GM13976 (cell line): Measurements from ENCODE around the gene CMKLR1.

Experiments used
- DNase-seq: peaks from one replicate; pipeline ENCODE4 v3.0.0; 2012; ENCODE audit warnings: low spot score
- CTCF ChIP-seq: IDR thresholded peaks from 2 replicates; pipeline ENCODE4 v1.5.1; 2012; ENCODE audit warnings: borderline replicate concordance, mild to moderate bottlenecking; ENCODE audit not compliant: insufficient read depth; ENCODE audit errors: extremely low read depth, missing control alignments, control extremely low read depth
- in situ Hi-C: fragments of 300-500 bp; cut with MboI; formaldehyde crosslinking; loops from one replicate; pipeline ENCODE4 v1.12.0; 2022; ENCODE audit warnings: low sequenced_read_pairs, mixed read lengths, inconsistent platforms; ENCODE audit not compliant: unreplicated experiment

The CMKLR1 gene

DNA sequence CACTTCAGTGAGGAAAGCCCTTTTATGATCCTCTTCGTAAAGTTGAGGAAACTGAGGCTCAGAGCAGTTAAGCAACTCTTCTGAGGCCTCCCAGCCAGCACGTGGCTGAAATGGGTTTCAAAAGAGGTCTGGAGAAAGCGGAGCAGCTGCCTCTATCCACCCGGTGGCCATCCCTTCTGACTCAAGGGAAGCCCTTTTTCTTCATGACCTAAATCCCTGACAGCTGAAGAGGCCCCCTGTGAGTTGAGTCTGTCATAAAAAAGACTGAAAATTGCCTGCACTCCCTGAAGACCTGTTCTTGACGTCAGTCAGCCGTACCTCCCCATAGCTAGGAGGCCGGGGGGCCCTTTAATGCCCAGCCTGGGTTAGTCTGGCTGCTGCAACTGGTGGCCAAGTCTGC, 10.7 kb downstream of the CMKLR1 start:
- DNase-seq = no peak
- in situ Hi-C loops = no loop called here
- no peak for TF ChIP-seq CTCF

DNA sequence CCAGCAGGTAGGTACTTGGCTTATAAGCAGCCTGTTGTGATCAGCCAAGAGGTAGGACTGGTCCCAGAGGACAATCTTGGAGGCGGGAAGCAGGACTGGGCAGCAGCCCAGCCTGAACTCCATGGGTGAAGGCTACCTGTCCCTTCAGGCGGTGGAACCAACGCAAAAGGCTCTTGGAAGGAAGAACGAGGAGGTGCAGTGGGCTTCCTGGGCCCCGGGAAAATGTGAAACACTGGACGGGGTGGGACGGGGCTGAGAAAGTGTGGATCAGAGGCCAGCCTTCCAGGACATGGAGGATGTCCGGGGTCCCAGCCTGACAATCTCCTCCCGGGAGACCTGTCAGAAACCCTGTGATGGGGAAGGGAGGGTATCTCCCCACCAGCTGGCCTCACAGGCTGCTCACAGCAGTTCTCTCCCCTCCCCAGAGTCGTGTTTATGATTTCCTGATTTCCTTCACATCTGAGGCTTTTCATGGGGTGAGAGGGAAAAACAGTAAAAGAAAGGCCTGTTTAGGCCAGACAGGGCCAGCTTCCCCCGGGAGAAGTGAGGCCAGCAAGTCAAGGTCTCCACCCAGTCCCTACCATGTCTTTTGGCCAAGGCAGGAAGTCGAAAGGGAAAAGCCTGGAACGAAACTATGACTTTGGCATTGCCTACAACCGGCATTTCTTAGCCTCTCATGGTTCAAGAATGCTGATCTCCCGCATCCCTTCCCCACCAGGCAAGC, 11.3 kb downstream of the CMKLR1 start:
- no peak for DNase-seq
- no peak for TF ChIP-seq CTCF
- in situ Hi-C loops = no loop called here

DNA sequence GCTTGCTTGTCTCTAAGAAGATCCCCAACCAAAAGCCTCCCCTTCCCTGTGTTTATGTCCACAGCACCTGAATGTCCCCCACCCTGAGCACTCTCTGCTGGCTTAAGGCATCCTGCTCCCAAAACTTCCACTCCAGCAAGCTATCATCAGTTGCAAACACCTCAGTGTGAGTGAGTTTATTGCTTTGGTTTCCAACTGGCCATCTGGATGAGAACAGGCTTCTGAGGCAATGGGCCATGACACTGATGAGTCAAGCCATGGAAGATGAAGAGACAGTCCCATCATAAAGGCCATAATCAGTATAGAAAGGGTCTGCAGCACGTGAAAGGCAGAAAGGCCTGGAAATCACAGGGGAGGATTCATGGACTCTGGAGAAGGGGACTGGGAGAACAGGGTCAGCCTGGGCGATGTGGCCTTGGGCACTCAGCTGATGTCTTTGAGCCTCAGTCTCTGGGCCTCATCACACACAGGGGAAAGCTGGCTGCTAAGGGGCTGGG, 12.8 kb downstream of the CMKLR1 start:
- no peak for DNase-seq
- no peak for TF ChIP-seq CTCF
- in situ Hi-C loops = no loop called here

GRCh38 chr12:108325549-108325948, 13.6 kb downstream of the CMKLR1 start:
- no peak for DNase-seq
- in situ Hi-C loops = no loop called here
- no peak for TF ChIP-seq CTCF

DNA sequence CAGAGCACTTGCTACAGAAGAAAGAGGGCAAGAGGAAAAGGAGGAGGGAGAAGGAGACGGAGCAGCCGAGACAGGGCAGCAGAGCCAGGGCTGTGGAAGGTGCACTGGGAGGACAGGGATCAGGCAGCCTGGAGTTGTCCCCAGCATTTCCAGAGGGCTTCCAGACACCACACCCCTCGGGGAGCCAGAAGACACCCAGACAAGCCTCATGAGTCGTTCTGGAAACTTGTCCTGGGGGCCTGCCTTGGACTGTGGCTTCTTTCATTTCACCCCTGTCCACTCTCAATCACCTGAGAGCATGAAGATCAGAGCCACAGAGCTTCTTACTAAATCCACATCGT, 14.1 kb downstream of the CMKLR1 start:
- TF ChIP-seq CTCF = no peak
- in situ Hi-C loops = no loop called here
- no peak for DNase-seq

- in situ Hi-C loops = no loop called here
- TF ChIP-seq CTCF = no peak
- DNase-seq = no peak
These were observed 14.6 kb downstream of the CMKLR1 start for GRCh38 chr12:108324351-108325017.
